ENCODE results near the gene NAT16. TPM values are rescaled to one million over a fixed set of nuclear protein-coding genes. Genes with fewer than 3 reads are reported as not detected.
A peak's percentile ranks its signal among the peaks of the same experiment; 100 is the strongest.

Gene NAT16
- total and polyA plus RNA-seq, 2 of the 13 experiments (the other 11 are each of a cell fraction or from before 2014, with no cell fraction given) = 0.04 TPM; not detected in 1

GRCh38 chr7:101217388-101218235 lies 37.5 kb upstream of the NAT16 start, which contains the start of the genes PLOD3 and ZNHIT1 (continued):
- TF ChIP-seq EP300 (IDR thresholded peaks at IDR 0.05; ENCODE audit: low read depth in 2 of 2, low read length in 2 of 2) (no peak), EP300 (CRISPR knock-in tag; IDR thresholded peaks at IDR 0.05; ENCODE audit: borderline replicate concordance) (no peak), KDM3A (CRISPR knock-in tag; IDR thresholded peaks at IDR 0.05; ENCODE audit: low read depth) (no peak; the same call in 1 of the 2 replicates), ZNF556 (CRISPR knock-in tag; IDR thresholded peaks at IDR 0.05; ENCODE audit: borderline replicate concordance) (no peak; the same call in 1 of the 2 replicates), ATM (IDR thresholded peaks at IDR 0.05; ENCODE audit: borderline replicate concordance) (no peak), ZNF839 (CRISPR knock-in tag; IDR thresholded peaks at IDR 0.05; ENCODE audit: borderline replicate concordance) (no peak), KLF16 (CRISPR knock-in tag; IDR thresholded peaks at IDR 0.05) (no peak; a peak in 2 of 4 replicates), ZNF615 (CRISPR knock-in tag; IDR thresholded peaks at IDR 0.05; ENCODE audit: borderline replicate concordance) (0 out of 2 replicates have a peak, but pooled peaks have one; percentile 44), ZSCAN20 (CRISPR knock-in tag; IDR thresholded peaks at IDR 0.05; ENCODE audit: borderline replicate concordance) (no peak), MNT (IDR thresholded peaks at IDR 0.05) (peak; percentile 15), ZNF687 (CRISPR knock-in tag; IDR thresholded peaks at IDR 0.05) (peak; percentile 84), E2F2 (CRISPR knock-in tag; IDR thresholded peaks at IDR 0.05; ENCODE audit: borderline replicate concordance) (no peak), KLF9 (CRISPR knock-in tag; IDR thresholded peaks at IDR 0.05; ENCODE audit: low read depth) (peak; percentile 66; the same call in 1 of the 2 replicates), NFKBIZ (CRISPR knock-in tag; IDR thresholded peaks at IDR 0.05) (no peak), U2AF1 (optimal IDR thresholded peaks at IDR 0.05; ENCODE audit: low read depth, low read length) (no peak), PHB2 (IDR thresholded peaks at IDR 0.05; ENCODE audit: partially characterized antibody) (no peak), HOMEZ (CRISPR knock-in tag; IDR thresholded peaks at IDR 0.05; ENCODE audit: low read depth) (no peak), ZSCAN21 (CRISPR knock-in tag; IDR thresholded peaks at IDR 0.05; ENCODE audit: borderline replicate concordance) (0 out of 2 replicates have a peak, but pooled peaks have one; percentile 75), SIX1 (CRISPR knock-in tag; IDR thresholded peaks at IDR 0.05; ENCODE audit: borderline replicate concordance) (no peak), MXD4 (CRISPR knock-in tag; IDR thresholded peaks at IDR 0.05) (peak; percentile 75), TEAD3 (CRISPR knock-in tag; optimal IDR thresholded peaks at IDR 0.05; ENCODE audit: borderline replicate concordance) (peak; percentile 26)
